Measurements from ENCODE around the gene ARHGEF39.
"Not testable (repeated sequence)": the region's sequence is repeated elsewhere in the genome, so short reads cannot be mapped to it uniquely, and the experiment has no call there.

Gene ARHGEF39

GRCh38 chr9:35627575-35627974, 37.4 kb downstream of the ARHGEF39 start:
- Histone ChIP-seq H3K27me3 (ENCODE audit: insufficient read depth, low read length) (no peaks in the 10 kb centered on the region), H3K27ac (ENCODE audit: low read length) (no peak overlapping the region), H3K4me3 (ENCODE audit: low read length) (no peak overlapping the region), H3K36me3 (ENCODE audit: insufficient read depth, low read depth, low read length) (no peaks in the 10 kb centered on the region), H3K4me1 (ENCODE audit: insufficient read depth, low read length) (no peaks in the 10 kb centered on the region), H3K9me3 (ENCODE audit: insufficient read depth, low read depth, low read length) (no peaks in the 10 kb centered on the region), H3K9ac (ENCODE audit: low read depth, low read length) (no peak overlapping the region)

- Histone ChIP-seq H3K9me3 (ENCODE audit: insufficient read depth, low read depth, low read length) (no peaks in the 10 kb centered on the region), H3K4me3 (ENCODE audit: low read length) (no peak overlapping the region), H3K36me3 (ENCODE audit: insufficient read depth, low read depth, low read length) (no peaks in the 10 kb centered on the region), H3K27me3 (ENCODE audit: insufficient read depth, low read length) (peaks cover 49% of the 10 kb centered on the region), H3K9ac (ENCODE audit: low read depth, low read length) (no peak overlapping the region), H3K4me1 (ENCODE audit: insufficient read depth, low read length) (peaks cover 3% of the 10 kb centered on the region; the same call in 1 of the 2 replicates), H3K27ac (ENCODE audit: low read length) (no peak overlapping the region)
Observed at GRCh38 chr9:35619800-35620158, 45.2 kb downstream of the ARHGEF39 start.

DNA sequence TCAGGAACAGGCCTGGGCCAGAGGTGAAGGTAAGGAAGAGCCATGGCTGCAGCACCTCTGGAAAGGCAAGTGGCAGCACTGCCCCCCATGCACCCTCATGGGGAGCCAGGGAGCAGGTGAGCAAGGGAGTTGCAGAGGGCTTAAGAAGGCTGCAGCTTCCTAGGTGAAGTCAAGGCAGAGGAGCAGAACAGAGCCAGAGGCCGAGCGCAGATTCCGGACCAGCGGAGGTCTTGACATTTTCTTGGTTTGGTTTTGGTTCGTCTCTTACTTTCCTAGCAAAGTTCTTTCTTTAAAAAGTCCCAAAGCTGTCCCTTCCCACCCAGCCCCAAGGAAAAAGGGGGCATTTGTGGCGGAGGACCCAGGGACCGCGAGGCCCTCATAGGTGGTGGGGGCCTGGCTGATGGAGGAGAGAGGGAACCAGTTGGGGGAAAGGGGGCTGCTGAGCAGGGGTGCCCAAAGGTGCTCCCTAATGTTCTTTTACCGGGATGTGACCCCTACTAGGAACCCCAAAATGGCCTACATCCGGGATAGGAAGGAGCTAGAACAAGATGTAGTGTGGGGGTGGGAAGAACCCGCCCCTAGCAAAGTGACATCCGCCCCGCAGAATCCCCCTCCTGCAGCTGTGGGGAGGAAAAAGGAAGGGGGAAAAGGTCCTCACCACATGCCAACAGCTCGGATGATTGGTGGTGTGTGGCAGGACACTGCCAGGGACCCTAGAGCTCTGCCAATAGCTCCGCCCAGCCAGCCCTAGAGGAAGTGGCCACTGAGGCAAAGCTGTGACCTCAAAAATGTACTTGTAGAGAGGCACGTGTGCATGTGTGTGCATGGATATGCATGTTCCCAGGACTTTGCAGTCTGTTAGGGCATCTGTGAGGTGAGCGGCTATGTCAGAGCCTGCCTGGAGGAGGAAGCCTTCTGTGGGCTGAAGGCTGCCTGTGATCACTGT, 45.9 kb downstream of the ARHGEF39 start:
- Histone ChIP-seq H3K9me3 (ENCODE audit: insufficient read depth, low read depth, low read length) (no peaks in the 10 kb centered on the region), H3K27ac (ENCODE audit: low read length) (no peak overlapping the region), H3K4me1 (ENCODE audit: insufficient read depth, low read length) (peaks cover 3% of the 10 kb centered on the region; the same call in 1 of the 2 replicates), H3K9ac (ENCODE audit: low read depth, low read length) (no peak overlapping the region), H3K4me3 (ENCODE audit: low read length) (no peak overlapping the region), H3K36me3 (ENCODE audit: insufficient read depth, low read depth, low read length) (no peaks in the 10 kb centered on the region), H3K27me3 (ENCODE audit: insufficient read depth, low read length) (peaks cover 56% of the 10 kb centered on the region)

GRCh38 chr9:35618325-35618727, 46.7 kb downstream of the ARHGEF39 start, which contains the start of gene CD72:
Gene CD72, minus strand, starts transcription at chr9:35618413. Its CDS starts 110 bp downstream, at chr9:35618303.
- no peaks in the 10 kb centered on the region for H3K36me3 ChIP-seq (ENCODE audit: insufficient read depth, low read depth, low read length)
- peak within 1 kb of the TSS; percentile 84 for H3K4me3 ChIP-seq (ENCODE audit: low read length)
- peaks cover 3% of the 10 kb centered on the region; the same call in 1 of the 2 replicates for H3K4me1 ChIP-seq (ENCODE audit: insufficient read depth, low read length)
- no peaks in the 10 kb centered on the region for H3K9me3 ChIP-seq (ENCODE audit: insufficient read depth, low read depth, low read length)
- peak within 1 kb of the TSS; percentile 79 for H3K9ac ChIP-seq (ENCODE audit: low read depth, low read length)
- peaks cover 56% of the 10 kb centered on the region for H3K27me3 ChIP-seq (ENCODE audit: insufficient read depth, low read length)
- no peak within 1 kb of the TSS for H3K27ac ChIP-seq (ENCODE audit: low read length)

DNA sequence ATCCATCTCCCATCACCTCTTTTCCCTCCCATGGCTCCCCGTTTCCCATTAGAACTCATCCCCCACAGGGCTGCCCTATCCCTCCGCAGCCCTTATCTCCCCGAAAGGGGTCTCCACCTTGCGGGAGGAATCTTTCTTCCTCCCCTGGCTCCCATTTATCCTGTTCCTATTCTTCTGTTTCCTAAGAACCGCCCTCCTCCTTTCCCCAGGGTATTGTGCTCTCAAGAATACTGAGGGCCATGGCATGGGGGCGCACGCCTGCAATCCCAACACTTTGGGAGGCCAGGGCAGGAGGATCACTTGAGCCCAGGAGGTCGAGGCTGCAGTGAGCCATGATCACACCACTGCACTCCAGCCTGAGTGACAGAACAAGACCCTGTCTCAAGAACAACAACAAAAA, 47.4 kb downstream of the ARHGEF39 start:
- no peak overlapping the region for H3K27ac ChIP-seq (ENCODE audit: low read length)
- H3K9ac ChIP-seq (ENCODE audit: low read depth, low read length), result peak overlapping the region; percentile 79
- H3K36me3 ChIP-seq (ENCODE audit: insufficient read depth, low read depth, low read length), result no peaks in the 10 kb centered on the region
- peak overlapping the region; percentile 84 for H3K4me3 ChIP-seq (ENCODE audit: low read length)
- peaks cover 3% of the 10 kb centered on the region; the same call in 1 of the 2 replicates for H3K4me1 ChIP-seq (ENCODE audit: insufficient read depth, low read length)
- peaks cover 56% of the 10 kb centered on the region for H3K27me3 ChIP-seq (ENCODE audit: insufficient read depth, low read length)
- H3K9me3 ChIP-seq (ENCODE audit: insufficient read depth, low read depth, low read length), result no peaks in the 10 kb centered on the region

- Histone ChIP-seq H3K9me3 (ENCODE audit: insufficient read depth, low read depth, low read length) (no peaks in the 10 kb centered on the region), H3K9ac (ENCODE audit: low read depth, low read length) (peak overlapping the region; percentile 79), H3K4me3 (ENCODE audit: low read length) (peak overlapping the region; percentile 84), H3K27me3 (ENCODE audit: insufficient read depth, low read length) (peaks cover 56% of the 10 kb centered on the region), H3K4me1 (ENCODE audit: insufficient read depth, low read length) (peaks cover 3% of the 10 kb centered on the region; the same call in 1 of the 2 replicates), H3K36me3 (ENCODE audit: insufficient read depth, low read depth, low read length) (no peaks in the 10 kb centered on the region), H3K27ac (ENCODE audit: low read length) (no peak overlapping the region)
Observed at GRCh38 chr9:35616681-35617459, 48.1 kb downstream of the ARHGEF39 start.

DNA sequence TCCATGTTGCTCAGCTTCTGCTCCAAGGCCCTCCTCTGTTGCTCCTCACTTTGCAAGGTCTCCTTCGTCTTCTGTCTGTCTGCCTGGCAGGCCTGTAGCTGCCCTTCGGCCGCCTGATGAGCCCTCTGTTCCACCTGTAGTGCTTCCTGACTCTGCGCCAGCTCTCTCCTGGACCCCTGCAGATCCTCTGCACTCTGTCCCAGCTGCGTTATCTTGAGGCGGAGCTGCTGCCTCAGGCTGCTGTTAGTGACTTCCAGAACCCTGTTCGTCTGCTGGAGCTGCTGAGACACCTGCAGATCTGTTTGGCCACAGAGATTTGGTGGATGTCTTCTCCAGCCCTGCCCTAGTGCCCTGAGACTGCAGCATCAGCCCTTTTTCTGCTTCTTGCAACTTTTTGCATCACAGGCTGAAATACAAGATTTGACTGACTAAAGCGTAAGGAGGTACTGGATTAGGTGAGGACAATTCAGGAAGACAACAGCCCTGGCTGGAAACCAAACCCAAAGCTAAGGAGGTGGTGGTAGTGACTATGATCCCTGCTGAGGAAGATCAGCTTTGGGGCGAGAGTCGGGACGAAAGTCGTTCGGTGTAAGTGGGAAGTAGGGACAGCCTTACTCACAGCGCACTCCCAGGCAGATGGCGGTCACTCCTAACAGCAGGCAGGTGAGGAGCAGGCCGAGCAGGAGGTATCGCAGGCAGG, 48.9 kb downstream of the ARHGEF39 start:
- Histone ChIP-seq H3K9ac (ENCODE audit: low read depth, low read length) (peak overlapping the region; percentile 79; the same call in 1 of the 2 replicates), H3K36me3 (ENCODE audit: insufficient read depth, low read depth, low read length) (no peaks in the 10 kb centered on the region), H3K27ac (ENCODE audit: low read length) (no peak overlapping the region), H3K4me3 (ENCODE audit: low read length) (peak overlapping the region; percentile 84), H3K4me1 (ENCODE audit: insufficient read depth, low read length) (peaks cover 3% of the 10 kb centered on the region; the same call in 1 of the 2 replicates), H3K27me3 (ENCODE audit: insufficient read depth, low read length) (peaks cover 56% of the 10 kb centered on the region), H3K9me3 (ENCODE audit: insufficient read depth, low read depth, low read length) (no peaks in the 10 kb centered on the region)

- Histone ChIP-seq H3K27me3 (ENCODE audit: insufficient read depth, low read length) (peaks cover 38% of the 10 kb centered on the region), H3K9me3 (ENCODE audit: insufficient read depth, low read depth, low read length) (no peaks in the 10 kb centered on the region), H3K4me3 (ENCODE audit: low read length) (no peak overlapping the region), H3K36me3 (ENCODE audit: insufficient read depth, low read depth, low read length) (peaks cover 22% of the 10 kb centered on the region), H3K27ac (ENCODE audit: low read length) (no peak overlapping the region), H3K4me1 (ENCODE audit: insufficient read depth, low read length) (peaks cover 3% of the 10 kb centered on the region; the same call in 1 of the 2 replicates), H3K9ac (ENCODE audit: low read depth, low read length) (no peak overlapping the region)
Observed at GRCh38 chr9:35612843-35613242, 52.2 kb downstream of the ARHGEF39 start.

DNA sequence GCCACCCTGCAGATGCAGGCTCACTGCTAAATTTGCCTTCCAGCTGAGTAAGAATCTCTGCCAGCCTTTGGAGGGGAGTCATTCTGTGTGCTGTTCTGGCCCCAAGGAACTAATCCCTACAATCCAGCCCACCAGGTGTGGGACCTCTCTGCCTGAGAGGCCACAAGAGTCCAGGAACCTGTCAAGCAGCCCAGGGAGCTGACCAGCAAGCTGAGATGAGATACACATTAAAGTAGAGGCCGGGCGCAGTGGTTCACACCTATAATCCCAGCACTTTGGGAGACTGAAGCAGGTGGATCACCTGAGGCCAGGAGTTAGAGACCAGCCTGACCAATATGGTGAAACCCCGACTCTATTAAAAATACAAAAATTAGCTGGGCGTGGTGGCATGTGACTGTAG, 52.9 kb downstream of the ARHGEF39 start:
- H3K27me3 ChIP-seq (ENCODE audit: insufficient read depth, low read length), result peaks cover 30% of the 10 kb centered on the region
- H3K27ac ChIP-seq (ENCODE audit: low read length); H3K9ac ChIP-seq (ENCODE audit: low read depth, low read length); H3K4me1 ChIP-seq (ENCODE audit: insufficient read depth, low read length); H3K9me3 ChIP-seq (ENCODE audit: insufficient read depth, low read depth, low read length); H3K4me3 ChIP-seq (ENCODE audit: low read length): not testable (repeated sequence)
- peaks cover 30% of the 10 kb centered on the region for H3K36me3 ChIP-seq (ENCODE audit: insufficient read depth, low read depth, low read length)

GRCh38 chr9:35611230-35611797, 53.7 kb downstream of the ARHGEF39 start:
- Histone ChIP-seq H3K36me3 (ENCODE audit: insufficient read depth, low read depth, low read length) (peaks cover 32% of the 10 kb centered on the region), H3K9ac (ENCODE audit: low read depth, low read length) (no peak overlapping the region), H3K27ac (ENCODE audit: low read length) (no peak overlapping the region), H3K27me3 (ENCODE audit: insufficient read depth, low read length) (peaks cover 23% of the 10 kb centered on the region), H3K4me1 (ENCODE audit: insufficient read depth, low read length) (peaks cover 6% of the 10 kb centered on the region), H3K4me3 (ENCODE audit: low read length) (no peak overlapping the region), H3K9me3 (ENCODE audit: insufficient read depth, low read depth, low read length) (no peaks in the 10 kb centered on the region)

DNA sequence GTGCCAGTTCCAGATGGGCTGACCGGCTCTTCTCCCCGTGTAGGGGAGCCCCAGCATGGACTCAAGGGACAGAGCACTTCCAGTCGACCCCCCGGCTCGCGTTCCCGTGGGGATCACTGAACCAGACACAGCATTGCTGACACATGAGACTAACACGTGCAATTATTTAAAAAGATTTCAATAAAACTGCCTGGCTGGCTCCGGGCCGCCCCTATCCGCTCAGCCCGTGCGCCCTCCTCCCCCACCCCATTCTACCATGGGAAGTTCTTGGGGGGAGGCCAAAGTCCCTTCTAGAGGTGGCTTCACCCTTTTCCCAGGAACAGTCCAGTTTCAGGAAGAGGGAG, 55.2 kb downstream of the ARHGEF39 start:
- no peak overlapping the region for H3K4me3 ChIP-seq (ENCODE audit: low read length)
- H3K9me3 ChIP-seq (ENCODE audit: insufficient read depth, low read depth, low read length), result no peaks in the 10 kb centered on the region
- no peak overlapping the region for H3K9ac ChIP-seq (ENCODE audit: low read depth, low read length)
- no peak overlapping the region for H3K27ac ChIP-seq (ENCODE audit: low read length)
- peaks cover 6% of the 10 kb centered on the region for H3K4me1 ChIP-seq (ENCODE audit: insufficient read depth, low read length)
- peaks cover 32% of the 10 kb centered on the region for H3K36me3 ChIP-seq (ENCODE audit: insufficient read depth, low read depth, low read length)
- H3K27me3 ChIP-seq (ENCODE audit: insufficient read depth, low read length), result peaks cover 7% of the 10 kb centered on the region

All from iPS-20b (cell line).